Smooth muscle cell (in vitro differentiated cells): ENCODE measurements around the gene SIGMAR1. TPM values are rescaled to one million over a fixed set of nuclear protein-coding genes. Genes with fewer than 3 reads are reported as not detected.

Source experiments
- DNase-seq: peaks from one replicate; lab custom pipeline; 2025; ENCODE audit not compliant: unreplicated experiment; lab: John Stamatoyannopoulos, UW
- H2AFZ ChIP-seq: fragments of 200-600 bp; sonication (generic); 2 replicates; pipeline ENCODE4 v1.6.0; 2016; ENCODE audit warnings: antibody characterized with exemption, low read depth, mild to moderate bottlenecking
- H3F3A ChIP-seq: fragments of 200-600 bp; sonication (generic); 2 replicates; pipeline ENCODE4 v1.6.0; 2017; ENCODE audit warnings: antibody characterized with exemption, low read depth
- H3K27ac ChIP-seq: fragments of 200-600 bp; sonication (generic); 2 replicates; pipeline ENCODE4 v1.5.1; 2016; ENCODE audit warnings: low read depth, mild to moderate bottlenecking
- H3K27me3 ChIP-seq: fragments of 200-600 bp; sonication (generic); 2 replicates; pipeline ENCODE4 v1.6.1; 2016; ENCODE audit warnings: low read depth, mild to moderate bottlenecking
- H3K36me3 ChIP-seq: fragments of 200-600 bp; sonication (generic); 2 replicates; pipeline ENCODE4 v1.5.1; 2016; ENCODE audit warnings: low read depth
- H3K4me1 ChIP-seq: fragments of 200-600 bp; sonication (generic); 2 replicates; pipeline ENCODE4 v1.5.1; 2016; ENCODE audit warnings: low read depth
- H3K4me2 ChIP-seq: fragments of 200-600 bp; sonication (generic); 2 replicates; pipeline ENCODE4 v1.6.0; 2016; ENCODE audit warnings: mild to moderate bottlenecking
- H3K4me3 ChIP-seq: fragments of 200-600 bp; sonication (generic); 2 replicates; pipeline ENCODE4 v1.5.1; 2016; ENCODE audit warnings: mild to moderate bottlenecking
- H3K79me2 ChIP-seq: fragments of 200-600 bp; sonication (generic); 2 replicates; pipeline ENCODE4 v1.6.0; 2016; ENCODE audit warnings: low read depth, mild to moderate bottlenecking
- H3K9ac ChIP-seq: fragments of 200-600 bp; sonication (generic); 2 replicates; pipeline ENCODE4 v1.6.0; 2016; ENCODE audit warnings: low read depth
- H3K9me3 ChIP-seq: fragments of 200-600 bp; sonication (generic); replicated peaks from 2 replicates; pipeline ENCODE4 v1.5.1; 2016; ENCODE audit warnings: low read depth
- H4K20me1 ChIP-seq: fragments of 200-600 bp; sonication (generic); 2 replicates; pipeline ENCODE4 v1.6.0; 2016; ENCODE audit warnings: low read depth
- CTCF ChIP-seq: fragments of 200-600 bp; sonication (generic); IDR thresholded peaks from 2 replicates; pipeline ENCODE4 v1.5.1; 2017; ENCODE audit warnings: borderline replicate concordance, mild to moderate bottlenecking, antibody characterized with exemption; ENCODE audit not compliant: insufficient read depth, poor library complexity, severe bottlenecking
- WGBS: methylation state at CpG from one replicate; pipeline ENCODE4 v1.1.7; 2016; ENCODE audit warnings: low lambda C conversion rate; 5-methylcytosine and 5-hydroxymethylcytosine counted together
- polyA plus RNA-seq: library from polyadenylated mRNA; unstranded; fragments of >200 nt; fragmentation: Nextera tagmentation; extraction: Ambion mirVana; gene quantifications from 2 replicates; pipeline ENCODE4 v1.2.1, GENCODE V29; 2016
- total RNA-seq: library from RNA; depleted of rRNA; stranded (reverse); fragments of >200 nt; gene quantifications from 2 replicates; pipeline ENCODE4 v1.2.3, GENCODE V29; 2014

The SIGMAR1 gene
- 99.6 and 105 TPM in 2 replicates for total RNA-seq
- 152 and 192 TPM in 2 replicates for polyA plus RNA-seq

- WGBS, result under 1% methylated on average over 71 of the region's 74 CpGs
- Histone ChIP-seq H3K79me2 (peaks cover 10% of the 10 kb centered on the region), H3K27ac (no peak within 1 kb of the TSS), H3K4me3 (peak within 1 kb of the TSS; percentile 57), H4K20me1 (no peaks in the 10 kb centered on the region), H3K27me3 (no peaks in the 10 kb centered on the region), H3K4me2 (peak within 1 kb of the TSS; percentile 93), H3K9me3 (no peaks in the 10 kb centered on the region), H3K9ac (peak within 1 kb of the TSS; percentile 41), H3K36me3 (no peaks in the 10 kb centered on the region), H3K4me1 (peaks cover 24% of the 10 kb centered on the region), H2AFZ (peak within 1 kb of the TSS; percentile 71), H3F3A (no peaks in the 10 kb centered on the region)
- DNase-seq, result peak; percentile 68
- no peak for TF ChIP-seq CTCF
Measured at GRCh38 chr9:34637356-34638137, at the start of gene SIGMAR1. TSS of gene SIGMAR1 (minus strand) at chr9:34637787. CDS start at chr9:34637697, 90 bp downstream.

- H3K4me1 ChIP-seq, result no peaks in the 10 kb centered on the region
- no peak for TF ChIP-seq CTCF
- no peak overlapping the region for H3K9ac ChIP-seq
- H3K36me3 ChIP-seq, result no peaks in the 10 kb centered on the region
- no peak for DNase-seq
- H3K27me3 ChIP-seq, result no peaks in the 10 kb centered on the region
- H3K4me3 ChIP-seq, result no peak overlapping the region
- H3K9me3 ChIP-seq, result no peaks in the 10 kb centered on the region
- H3K79me2 ChIP-seq, result no peaks in the 10 kb centered on the region
- WGBS, result 92% methylated on average over 1 of the region's 1 CpG
- H4K20me1 ChIP-seq, result no peaks in the 10 kb centered on the region
- H2AFZ ChIP-seq, result no peak overlapping the region
- H3F3A ChIP-seq, result no peaks in the 10 kb centered on the region
- H3K27ac ChIP-seq, result no peak overlapping the region
- no peak overlapping the region for H3K4me2 ChIP-seq
Measured at GRCh38 chr9:34686732-34687131, 49.1 kb upstream of the SIGMAR1 start.

- no peak overlapping the region for H3K27ac ChIP-seq
- H3K36me3 ChIP-seq, result no peaks in the 10 kb centered on the region
- H3K79me2 ChIP-seq, result no peaks in the 10 kb centered on the region
- no peaks in the 10 kb centered on the region for H3F3A ChIP-seq
- 93% methylated on average over 5 of the region's 5 CpGs for WGBS
- H3K9ac ChIP-seq, result no peak overlapping the region
- no peaks in the 10 kb centered on the region for H3K4me1 ChIP-seq
- no peak overlapping the region for H3K4me3 ChIP-seq
- H3K9me3 ChIP-seq, result no peaks in the 10 kb centered on the region
- H4K20me1 ChIP-seq, result no peaks in the 10 kb centered on the region
- no peak for DNase-seq
- H3K4me2 ChIP-seq, result no peak overlapping the region
- TF ChIP-seq CTCF, result no peak
- no peaks in the 10 kb centered on the region for H3K27me3 ChIP-seq
- H2AFZ ChIP-seq, result no peak overlapping the region
Measured at GRCh38 chr9:34686231-34686630, 48.6 kb upstream of the SIGMAR1 start.

- Histone ChIP-seq H3K27ac (no peak overlapping the region), H3F3A (no peaks in the 10 kb centered on the region), H3K9ac (no peak overlapping the region), H3K36me3 (no peaks in the 10 kb centered on the region), H3K9me3 (no peaks in the 10 kb centered on the region), H2AFZ (no peak overlapping the region), H3K27me3 (no peaks in the 10 kb centered on the region), H3K4me3 (no peak overlapping the region), H4K20me1 (no peaks in the 10 kb centered on the region), H3K79me2 (no peaks in the 10 kb centered on the region), H3K4me1 (no peaks in the 10 kb centered on the region), H3K4me2 (no peak overlapping the region)
- TF ChIP-seq CTCF, result no peak
- DNase-seq, result no peak
- 92% methylated on average over 4 of the region's 4 CpGs for WGBS
Measured at GRCh38 chr9:34685591-34685990, 48.0 kb upstream of the SIGMAR1 start.
